ENCODE data around the gene GP5.

DNA sequence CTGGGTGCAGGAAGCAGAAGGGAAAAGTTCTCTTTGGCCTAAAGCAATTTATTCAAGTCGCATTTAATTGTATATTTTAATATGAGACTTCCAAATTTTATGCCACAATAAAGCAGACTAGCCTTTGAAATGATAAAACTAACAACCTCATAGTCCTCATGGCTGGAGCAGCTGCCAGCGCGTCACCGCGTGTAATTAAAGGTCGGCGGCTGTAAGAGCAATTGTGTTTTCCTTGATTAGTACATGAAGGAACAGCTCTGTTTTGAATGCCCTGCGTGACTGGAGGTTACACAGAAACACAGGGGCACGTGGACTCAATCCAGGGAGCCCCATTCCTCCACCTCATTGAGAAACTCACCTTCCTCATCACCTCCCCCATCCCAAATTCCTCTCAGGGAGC, 19.4 kb downstream of the GP5 start:
- TF ChIP-seq, protein P1, sequence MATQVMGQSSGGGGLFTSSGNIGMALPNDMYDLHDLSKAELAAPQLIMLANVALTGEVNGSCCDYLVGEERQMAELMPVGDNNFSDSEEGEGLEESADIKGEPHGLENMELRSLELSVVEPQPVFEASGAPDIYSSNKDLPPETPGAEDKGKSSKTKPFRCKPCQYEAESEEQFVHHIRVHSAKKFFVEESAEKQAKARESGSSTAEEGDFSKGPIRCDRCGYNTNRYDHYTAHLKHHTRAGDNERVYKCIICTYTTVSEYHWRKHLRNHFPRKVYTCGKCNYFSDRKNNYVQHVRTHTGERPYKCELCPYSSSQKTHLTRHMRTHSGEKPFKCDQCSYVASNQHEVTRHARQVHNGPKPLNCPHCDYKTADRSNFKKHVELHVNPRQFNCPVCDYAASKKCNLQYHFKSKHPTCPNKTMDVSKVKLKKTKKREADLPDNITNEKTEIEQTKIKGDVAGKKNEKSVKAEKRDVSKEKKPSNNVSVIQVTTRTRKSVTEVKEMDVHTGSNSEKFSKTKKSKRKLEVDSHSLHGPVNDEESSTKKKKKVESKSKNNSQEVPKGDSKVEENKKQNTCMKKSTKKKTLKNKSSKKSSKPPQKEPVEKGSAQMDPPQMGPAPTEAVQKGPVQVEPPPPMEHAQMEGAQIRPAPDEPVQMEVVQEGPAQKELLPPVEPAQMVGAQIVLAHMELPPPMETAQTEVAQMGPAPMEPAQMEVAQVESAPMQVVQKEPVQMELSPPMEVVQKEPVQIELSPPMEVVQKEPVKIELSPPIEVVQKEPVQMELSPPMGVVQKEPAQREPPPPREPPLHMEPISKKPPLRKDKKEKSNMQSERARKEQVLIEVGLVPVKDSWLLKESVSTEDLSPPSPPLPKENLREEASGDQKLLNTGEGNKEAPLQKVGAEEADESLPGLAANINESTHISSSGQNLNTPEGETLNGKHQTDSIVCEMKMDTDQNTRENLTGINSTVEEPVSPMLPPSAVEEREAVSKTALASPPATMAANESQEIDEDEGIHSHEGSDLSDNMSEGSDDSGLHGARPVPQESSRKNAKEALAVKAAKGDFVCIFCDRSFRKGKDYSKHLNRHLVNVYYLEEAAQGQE (IDR thresholded peaks at IDR 0.05; ENCODE audit: insufficient replicate concordance, low read depth): no peak
- TF ChIP-seq, protein P2, sequence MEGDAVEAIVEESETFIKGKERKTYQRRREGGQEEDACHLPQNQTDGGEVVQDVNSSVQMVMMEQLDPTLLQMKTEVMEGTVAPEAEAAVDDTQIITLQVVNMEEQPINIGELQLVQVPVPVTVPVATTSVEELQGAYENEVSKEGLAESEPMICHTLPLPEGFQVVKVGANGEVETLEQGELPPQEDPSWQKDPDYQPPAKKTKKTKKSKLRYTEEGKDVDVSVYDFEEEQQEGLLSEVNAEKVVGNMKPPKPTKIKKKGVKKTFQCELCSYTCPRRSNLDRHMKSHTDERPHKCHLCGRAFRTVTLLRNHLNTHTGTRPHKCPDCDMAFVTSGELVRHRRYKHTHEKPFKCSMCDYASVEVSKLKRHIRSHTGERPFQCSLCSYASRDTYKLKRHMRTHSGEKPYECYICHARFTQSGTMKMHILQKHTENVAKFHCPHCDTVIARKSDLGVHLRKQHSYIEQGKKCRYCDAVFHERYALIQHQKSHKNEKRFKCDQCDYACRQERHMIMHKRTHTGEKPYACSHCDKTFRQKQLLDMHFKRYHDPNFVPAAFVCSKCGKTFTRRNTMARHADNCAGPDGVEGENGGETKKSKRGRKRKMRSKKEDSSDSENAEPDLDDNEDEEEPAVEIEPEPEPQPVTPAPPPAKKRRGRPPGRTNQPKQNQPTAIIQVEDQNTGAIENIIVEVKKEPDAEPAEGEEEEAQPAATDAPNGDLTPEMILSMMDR (IDR thresholded peaks at IDR 0.05; ENCODE audit: insufficient read depth, low read length): no peak

All from HL-60 (cell line).